EH (cell line): ENCODE data around the gene CYP2C19.
"Not testable (repeated sequence)": the region's sequence is repeated elsewhere in the genome, so short reads cannot be mapped to it uniquely, and the experiment has no call there.

ENCODE experiments used
- DNase-seq: peaks from one replicate; pipeline ENCODE4 v3.0.0-alpha.2; 2015; ENCODE audit warnings: low read depth

CYP2C19 gene

DNA sequence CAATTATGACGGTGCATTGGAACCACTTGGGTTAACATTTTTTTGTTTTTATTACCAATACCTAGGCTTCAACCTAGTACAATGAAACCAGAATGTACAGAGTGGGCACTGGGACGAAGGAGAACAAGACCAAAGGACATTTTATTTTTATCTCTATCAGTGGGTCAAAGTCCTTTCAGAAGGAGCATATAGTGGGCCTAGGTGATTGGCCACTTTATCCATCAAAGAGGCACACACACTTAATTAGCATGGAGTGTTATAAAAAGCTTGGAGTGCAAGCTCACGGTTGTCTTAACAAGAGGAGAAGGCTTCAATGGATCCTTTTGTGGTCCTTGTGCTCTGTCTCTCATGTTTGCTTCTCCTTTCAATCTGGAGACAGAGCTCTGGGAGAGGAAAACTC lies at the start of gene CYP2C19:
Gene CYP2C19 (plus strand): TSS at position 289 of the 400 bp plus-strand sequence. CDS start 25 bp downstream, at position 314.
- no peak for DNase-seq

GRCh38 chr10:94725871-94726270 lies 36.6 kb upstream of the CYP2C19 start:
- DNase-seq: peak; percentile 1

GRCh38 chr10:94735197-94735596 lies 27.3 kb upstream of the CYP2C19 start:
- DNase-seq: no peak

DNA sequence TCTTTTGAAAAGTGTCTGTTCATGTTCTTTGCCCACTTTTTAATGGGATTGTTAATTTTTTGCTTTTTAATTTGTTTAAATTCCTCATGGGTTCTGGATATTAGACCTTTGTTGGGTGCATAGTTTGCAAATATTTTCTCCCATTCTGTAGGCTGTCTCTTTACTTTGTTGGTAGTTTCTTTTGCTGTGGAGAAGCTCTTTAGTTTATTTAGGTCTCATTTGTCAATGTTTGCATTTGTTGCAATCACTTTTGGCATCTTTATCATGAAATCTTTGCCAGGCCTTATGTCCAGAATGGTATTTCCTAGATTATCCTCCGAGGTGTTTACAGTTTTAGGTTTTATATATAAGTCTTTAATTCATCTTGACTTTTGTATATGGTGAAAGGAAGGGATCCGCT lies 23.9 kb upstream of the CYP2C19 start:
- DNase-seq: no peak

DNA sequence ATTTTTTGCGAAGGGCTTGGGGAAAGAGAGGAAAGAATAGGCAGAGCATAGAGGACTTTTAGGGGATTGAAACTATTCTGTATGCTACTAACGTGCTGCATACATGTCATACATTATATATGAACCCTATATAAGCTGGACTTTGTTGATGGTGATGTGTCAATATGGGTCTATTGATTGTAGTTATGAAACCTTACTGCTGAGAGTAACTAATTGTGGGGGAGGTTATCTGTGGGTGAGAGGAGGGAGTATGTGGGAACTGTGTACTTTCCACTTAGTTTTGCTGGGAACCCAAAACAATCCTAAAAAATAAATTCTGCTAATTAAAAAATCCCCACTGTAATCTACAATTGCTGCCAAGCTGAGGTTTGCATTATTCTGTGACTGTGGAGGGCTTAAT lies 15.3 kb upstream of the CYP2C19 start:
- DNase-seq: no peak

- DNase-seq: no peak
Observed at GRCh38 chr10:94747838-94748237, 14.6 kb upstream of the CYP2C19 start.

DNA sequence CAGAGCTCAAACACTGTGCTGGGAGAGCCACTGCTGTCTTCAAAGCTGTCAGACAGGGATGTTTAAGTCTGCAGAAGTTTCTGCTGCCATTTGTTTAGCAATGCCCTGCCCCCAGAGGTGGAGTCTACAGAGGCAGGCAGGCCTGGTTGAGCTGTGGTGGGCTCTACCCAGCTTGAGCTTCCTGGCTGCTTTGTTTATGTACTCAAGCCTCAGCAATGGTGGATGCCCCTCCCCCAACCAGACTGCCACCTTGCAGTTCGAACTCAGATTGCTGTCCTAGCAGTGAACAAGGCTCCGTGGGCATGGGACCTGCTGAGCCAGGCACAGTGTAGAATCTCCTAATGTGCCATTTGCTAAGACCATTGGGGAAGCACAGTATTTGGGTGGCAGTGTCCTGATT lies 4.6 kb upstream of the CYP2C19 start:
- no peak for DNase-seq

GRCh38 chr10:94760586-94761178 lies 1.8 kb upstream of the CYP2C19 start:
- DNase-seq: no peak

GRCh38 chr10:94775425-94775824 lies 12.9 kb downstream of the CYP2C19 start:
- not testable (repeated sequence) for DNase-seq

DNA sequence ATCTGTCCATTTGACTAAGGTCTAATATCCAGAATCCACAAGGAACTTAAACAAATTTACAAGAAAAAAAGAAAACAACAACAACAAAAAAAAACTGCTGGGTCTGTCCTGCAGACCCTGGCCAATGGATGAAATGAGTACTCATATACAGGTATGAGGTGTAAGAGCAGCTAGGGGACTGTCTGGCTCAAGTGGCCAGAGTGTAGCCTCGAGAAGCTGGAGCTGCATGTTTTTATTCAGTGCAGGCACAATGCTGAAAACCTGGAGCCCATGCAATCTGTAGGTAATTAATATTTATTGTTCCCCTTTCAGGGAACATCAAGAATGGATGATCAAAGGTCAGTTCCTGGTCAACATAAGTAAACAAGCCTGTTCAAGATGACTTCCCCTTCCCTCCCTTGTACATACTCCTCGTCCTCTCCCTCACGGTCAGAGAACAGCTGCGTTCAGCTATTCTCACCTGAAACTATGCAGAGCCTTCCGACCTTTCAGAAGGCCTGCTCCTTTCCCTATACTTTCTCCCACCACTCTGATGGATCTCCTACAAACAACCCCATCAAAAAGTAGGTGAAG lies 15.5 kb downstream of the CYP2C19 start:
- DNase-seq: no peak

GRCh38 chr10:94780844-94781243 lies 18.4 kb downstream of the CYP2C19 start:
- DNase-seq: no peak

DNA sequence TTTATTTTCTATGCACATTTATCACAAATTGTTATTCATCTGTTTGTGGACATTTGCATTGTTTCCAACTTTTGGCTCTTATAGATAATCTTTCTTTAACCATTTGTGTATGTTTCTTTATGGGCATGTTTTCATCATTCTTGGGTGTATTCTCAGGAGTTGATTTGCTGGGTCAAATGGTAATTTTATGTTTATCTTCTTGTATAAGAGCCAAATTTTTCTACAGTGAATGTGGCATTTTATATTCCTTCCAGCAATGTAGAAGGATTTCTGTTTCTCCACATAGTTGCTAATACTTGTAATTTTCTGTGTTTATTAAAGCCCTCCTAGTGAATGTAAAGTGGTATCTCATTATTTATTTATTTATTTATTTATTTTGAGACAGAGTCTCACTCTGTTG lies 21.8 kb downstream of the CYP2C19 start:
- no peak for DNase-seq

GRCh38 chr10:94785211-94785610 lies 22.7 kb downstream of the CYP2C19 start:
- no peak for DNase-seq

- not testable (repeated sequence) for DNase-seq
Observed at GRCh38 chr10:94800551-94800950, 38.1 kb downstream of the CYP2C19 start.

DNA sequence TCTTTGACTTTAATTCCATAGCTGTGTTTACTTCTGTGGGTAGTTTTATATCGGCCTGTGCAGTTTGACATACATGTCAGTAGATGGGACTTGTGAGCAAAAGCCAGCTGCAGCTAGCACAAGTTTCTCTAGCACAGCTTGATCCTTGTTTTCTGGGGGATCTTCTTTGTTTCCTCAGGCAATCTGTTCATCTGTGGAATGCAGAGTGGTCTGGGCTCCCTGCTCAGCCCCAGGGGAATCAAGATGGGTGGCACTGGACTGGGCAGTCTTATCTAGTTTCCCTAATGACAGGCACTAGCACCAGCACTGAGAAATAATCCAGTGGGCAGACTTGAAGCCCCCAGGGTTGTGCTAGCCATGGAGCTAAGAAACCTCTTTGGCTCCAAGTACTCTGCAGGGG lies 40.8 kb downstream of the CYP2C19 start:
- no peak for DNase-seq

GRCh38 chr10:94830025-94830424 lies 67.5 kb downstream of the CYP2C19 start:
- not testable (repeated sequence) for DNase-seq

DNA sequence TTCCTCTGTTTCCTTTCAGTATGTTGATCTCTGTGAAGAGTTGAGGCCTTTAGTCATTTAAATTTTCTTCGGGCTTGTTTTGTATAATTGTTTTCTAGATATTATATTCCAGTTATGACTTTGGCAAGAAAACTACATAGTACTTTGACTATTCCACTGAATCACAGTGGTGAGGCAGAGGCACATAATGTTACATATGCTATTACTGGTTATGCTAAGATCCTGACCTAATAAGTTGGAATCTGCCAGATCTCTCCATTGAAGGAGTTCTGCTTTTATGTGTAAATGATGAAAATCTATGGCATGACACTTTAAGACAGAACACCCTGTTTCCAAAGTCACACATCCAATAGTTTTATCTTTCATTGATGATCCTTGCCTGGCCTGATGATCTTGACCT lies 83.7 kb downstream of the CYP2C19 start:
- no peak for DNase-seq

DNA sequence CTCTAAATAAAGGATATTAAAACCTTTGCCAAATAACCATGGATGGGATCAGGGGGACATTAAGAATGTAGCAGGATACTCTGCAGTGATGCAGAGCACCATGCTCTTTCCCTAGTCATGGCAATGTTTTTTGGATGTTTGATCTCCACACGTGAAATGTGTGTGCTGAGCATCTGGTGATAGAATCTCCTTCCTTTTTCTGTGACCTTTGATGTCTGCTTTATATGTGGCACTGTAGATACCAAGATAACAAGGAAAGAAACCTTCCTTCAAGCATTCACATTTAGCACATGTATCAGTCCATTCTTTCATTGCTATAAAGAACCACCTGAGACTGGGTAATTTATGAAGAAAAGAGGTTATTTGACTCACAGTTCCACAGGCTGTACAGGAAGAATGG lies 88.3 kb downstream of the CYP2C19 start:
- no peak for DNase-seq

DNA sequence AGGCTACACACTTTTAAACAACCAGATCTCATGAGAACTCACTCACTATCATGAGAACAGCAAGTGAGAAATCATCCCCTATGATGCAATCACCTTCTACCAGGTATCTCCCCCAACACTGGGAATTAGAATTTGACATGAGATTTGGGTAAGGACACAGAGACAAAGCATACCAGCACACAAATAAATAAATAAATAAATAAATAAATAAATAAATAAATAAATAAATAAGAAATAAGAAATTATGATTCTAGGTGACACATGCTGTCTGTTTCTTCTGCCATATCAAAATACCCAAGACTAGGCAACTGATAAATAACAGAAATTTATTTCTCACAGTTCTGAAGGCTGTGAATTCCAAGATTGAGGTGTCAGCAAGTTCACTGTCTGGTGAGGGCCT lies 88.8 kb downstream of the CYP2C19 start:
- DNase-seq: no peak

GRCh38 chr10:94852438-94852837 lies 90.0 kb downstream of the CYP2C19 start:
- DNase-seq: no peak

GRCh38 chr10:94853065-94853464 lies 90.6 kb downstream of the CYP2C19 start:
- no peak for DNase-seq

DNA sequence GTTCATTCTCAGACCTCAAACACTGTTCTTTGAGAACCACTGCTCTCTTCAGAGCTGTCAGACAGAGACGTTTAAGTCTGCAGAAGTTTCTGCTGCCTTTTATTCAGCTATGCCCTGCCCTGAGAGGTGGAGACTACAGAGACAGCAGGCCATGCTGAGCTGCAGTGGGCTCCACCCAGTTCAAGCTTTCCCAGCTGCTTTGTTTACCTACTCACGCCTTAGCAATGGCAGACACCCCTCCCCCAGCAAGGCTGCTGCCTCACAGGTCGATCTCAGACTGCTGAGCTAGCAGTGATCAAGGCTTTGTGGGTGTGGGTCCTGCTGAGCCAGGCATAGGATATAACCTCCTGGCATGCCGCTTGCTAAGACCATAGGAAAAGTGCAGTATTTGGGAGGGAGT lies 95.5 kb downstream of the CYP2C19 start:
- no peak for DNase-seq

DNA sequence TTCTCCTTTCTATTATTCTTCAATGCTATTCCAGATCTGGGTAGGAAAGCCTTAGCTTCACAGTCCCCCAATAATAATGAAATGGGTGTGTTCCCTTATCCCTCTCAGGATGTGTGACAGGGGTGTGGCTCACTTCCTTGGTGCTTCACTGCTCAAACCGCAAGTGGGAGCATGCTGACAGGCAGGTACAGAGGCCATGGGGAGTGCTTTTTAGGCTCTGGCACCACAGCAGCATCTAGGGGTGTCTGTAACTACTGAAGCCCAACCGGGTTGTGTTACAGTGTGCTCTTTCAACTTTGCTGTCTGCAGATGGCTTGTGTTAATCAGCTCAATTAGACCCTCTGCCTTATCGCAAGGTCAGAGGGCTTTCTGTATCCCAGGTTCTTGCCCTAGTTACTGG lies 96.6 kb downstream of the CYP2C19 start:
- DNase-seq: no peak

DNA sequence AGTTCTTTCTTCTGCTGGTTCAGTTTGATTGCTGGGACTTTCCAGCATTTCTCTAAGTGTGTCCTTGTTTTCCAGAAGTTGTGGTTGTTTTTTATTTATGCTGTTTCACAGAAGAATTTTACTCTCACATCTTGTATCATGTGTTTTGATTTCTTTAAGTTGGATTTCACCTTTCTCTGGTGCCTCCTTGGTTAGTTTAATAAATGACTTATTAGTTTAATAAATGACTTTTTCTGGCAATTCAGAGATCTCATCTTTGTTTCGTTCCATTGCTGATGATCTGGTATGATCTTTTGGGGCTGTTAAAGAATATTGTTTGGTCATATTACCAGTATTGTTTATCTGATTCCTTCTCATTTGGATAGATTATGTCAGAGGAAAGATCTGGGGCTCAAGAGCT lies 116.2 kb downstream of the CYP2C19 start:
- DNase-seq: no peak
